Renal cortex interstitium (tissue), 11 donors: Measurements from ENCODE around the gene ENG. TPM values are rescaled to one million over a fixed set of nuclear protein-coding genes. Genes with fewer than 3 reads are reported as not detected.
"Not testable (repeated sequence)": the region's sequence is repeated elsewhere in the genome, so short reads cannot be mapped to it uniquely, and the experiment has no call there.

Experiments
- DNase-seq, 11 donors: peaks; one replicate each; pipeline ENCODE4 v3.0.0-alpha.2; 2013; ENCODE audit warnings: low read depth in 9 of 11, low spot score in 4 of 11; ENCODE audit errors: extremely low read depth in 1 of 11
- polyA plus RNA-seq, 3 donors: library from polyadenylated mRNA; unstranded; fragments of 120-200 nt; gene quantifications; one replicate each; pipeline ENCODE4 v1.2.1, GENCODE V29; 2013; ENCODE audit not compliant: insufficient read length in 3 of 3

Gene ENG
- polyA plus RNA-seq, 3 donors = 75.7 to 92.9 (median 83.7) TPM

DNA sequence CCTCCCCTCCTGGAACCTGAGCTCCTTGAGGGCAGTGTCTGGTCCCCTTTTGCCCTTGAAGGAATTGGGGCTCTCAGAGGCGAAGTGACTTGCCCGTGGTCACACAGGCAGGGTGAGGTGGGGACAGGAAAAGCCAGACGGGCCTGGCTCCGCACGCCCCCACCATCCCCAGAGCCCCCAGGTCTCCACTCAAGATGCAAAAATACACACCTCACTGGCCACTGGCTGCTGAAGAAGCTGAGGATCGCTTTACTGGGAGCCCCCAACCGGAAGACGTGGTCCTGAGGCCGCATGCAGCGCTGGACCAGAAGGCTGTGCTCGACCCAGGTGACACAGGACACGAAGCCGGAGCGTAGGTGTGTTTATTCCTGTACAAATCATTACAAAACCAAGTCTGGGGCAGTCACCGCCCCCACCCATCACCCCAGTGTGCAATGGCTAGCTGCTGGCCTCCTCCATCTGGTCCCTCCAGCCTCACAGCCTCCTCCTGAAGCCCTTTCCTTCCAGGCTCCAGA lies 30.6 kb upstream of the ENG start:
- DNase-seq = no peak

DNA sequence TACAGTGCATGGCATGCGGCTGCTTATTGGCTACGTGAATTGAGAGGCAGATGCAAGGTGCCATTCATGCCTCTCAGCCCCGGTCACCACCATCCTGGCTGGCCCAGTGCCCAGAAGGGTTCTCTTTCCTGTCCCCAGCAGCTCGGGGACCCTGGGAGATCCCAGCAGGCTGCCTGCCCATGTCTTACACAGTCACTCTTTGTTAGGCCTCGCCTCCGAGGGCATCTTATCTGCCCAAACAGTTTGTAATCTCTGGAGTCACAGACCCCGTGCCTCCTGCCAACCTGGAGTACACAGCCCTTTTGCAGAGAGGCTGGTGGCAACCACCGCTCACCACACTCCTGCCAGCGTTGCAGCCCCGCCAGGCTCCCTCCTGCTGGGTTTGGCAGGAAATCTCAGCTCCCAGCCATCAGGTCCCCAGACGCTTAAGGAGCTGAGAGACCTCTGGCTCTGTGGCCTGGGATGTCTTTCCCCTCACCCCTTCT lies 30.0 kb upstream of the ENG start:
- DNase-seq = no peak

DNA sequence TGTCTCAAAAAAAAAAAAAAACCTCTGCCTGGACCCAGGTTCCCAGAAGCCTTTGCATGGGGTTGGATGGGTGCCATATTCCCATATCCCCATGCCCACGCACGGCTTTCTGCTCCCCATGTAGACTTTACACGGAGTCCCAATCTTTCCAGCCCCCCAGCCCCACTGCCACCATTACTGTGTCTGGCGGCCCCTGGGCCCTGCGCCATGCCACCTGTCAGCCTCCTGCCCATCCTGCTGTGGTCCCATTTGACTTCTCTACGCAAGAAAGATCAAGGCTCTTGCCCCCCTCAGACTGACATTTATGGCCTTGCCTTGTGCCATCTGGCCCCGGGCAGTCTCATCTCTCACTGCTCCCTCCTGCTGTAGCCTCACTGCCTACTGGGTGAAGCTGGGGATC lies 29.5 kb upstream of the ENG start:
- no peak for DNase-seq

DNA sequence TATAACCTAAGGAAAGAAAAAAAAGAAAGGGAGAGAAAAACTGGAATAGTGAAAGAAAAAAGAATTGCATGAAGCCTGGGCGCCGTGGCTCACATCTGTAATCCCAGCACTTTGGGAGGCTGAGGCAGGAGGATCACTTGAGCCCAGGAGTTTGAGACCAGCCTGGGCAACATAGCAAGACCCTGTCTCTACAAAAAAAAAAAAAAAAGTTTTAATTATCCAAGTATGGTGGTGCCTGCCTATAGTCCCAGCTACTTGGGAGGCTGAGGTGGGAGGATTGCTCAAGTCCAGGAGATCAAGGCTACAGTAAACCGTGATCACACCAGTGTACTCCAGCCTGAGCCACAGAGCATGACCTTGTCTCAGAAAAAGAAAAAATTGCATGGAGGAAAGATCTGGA lies 27.3 kb upstream of the ENG start:
- not testable (repeated sequence) for DNase-seq

DNA sequence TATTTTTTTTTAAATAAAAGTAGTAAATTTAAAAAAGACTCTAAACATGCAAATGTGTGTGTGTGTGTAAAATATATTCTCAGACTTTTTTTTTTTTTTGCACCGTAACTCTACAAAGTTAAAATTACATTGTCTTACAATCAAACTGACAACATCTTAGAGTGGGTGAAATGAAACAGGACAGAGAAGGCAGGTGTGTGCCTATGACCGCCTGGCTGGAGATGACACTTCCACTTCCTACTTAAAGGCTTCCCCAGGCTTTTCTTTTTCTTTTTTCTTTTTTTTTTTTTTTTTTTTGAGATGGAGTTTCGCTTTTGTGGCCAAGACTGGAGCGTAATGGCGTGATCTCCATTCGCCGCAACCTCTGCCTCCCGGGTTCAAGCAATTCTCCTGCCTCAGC lies 25.7 kb upstream of the ENG start:
- no peak for DNase-seq

DNA sequence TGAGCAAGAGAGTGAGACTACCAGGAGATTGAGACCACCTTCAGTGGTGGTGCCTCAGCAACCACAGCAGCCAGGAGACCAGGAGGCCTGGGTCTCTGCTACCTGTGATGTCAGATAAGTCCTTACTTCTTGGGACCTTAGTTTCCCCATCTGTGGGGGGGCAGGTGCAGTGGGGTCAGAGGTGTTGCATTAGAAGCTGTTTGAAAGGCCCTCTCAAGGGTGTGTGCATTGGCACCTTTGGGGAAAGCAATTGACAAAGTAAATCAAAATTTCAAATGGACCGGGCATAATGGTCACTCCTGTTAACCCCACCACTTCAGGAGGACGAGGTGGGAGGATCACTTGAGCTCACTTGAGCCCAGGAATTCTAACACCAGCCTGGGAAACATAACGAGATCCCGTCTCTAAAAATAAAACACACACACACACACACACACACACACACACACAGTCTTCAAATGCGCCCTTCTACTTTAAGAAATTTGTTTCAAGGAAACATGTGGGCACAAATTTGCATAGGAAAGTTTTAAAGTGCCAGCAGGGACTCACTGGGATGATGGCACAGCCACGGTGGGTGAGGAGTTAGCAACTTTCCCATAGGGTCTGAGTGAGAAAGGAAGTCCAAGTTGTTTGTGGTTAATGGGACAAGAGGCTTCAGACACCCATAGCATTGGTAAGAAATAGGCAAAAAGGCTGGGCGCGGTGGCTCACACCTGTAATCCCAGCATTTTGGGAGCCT lies 24.4 kb upstream of the ENG start:
- DNase-seq = no peak

DNA sequence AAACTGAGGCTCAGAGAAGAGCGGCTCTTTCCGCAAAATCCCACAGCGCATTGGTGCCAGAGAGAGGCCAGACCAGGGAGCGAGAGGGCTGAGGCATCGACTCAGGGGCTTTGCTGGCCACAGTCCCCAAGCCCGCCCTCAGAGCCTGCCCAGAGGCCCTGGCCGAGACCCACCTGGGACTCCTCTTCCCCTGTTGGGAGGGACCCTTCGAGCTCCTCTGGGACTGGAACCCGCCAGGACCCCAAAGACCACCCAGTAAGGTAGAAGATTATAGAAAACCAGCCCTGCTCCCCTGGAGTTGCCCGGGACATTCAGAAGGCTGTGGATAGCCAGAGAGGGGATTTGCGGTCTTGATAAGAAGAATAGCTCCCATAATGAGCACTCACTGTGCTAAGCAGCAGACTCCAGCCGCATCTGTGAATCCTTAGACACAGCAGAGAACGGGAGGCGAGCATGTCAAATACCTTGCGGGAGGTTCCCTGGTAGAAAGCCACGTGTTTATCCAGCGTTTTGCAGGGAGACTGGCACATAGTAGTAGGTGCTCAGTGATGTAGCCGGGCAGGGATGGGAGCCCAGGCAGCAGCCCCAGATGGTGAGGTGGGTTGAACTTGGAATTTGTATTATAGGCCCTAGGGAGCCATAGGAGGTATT lies 23.7 kb upstream of the ENG start:
- no peak for DNase-seq

DNA sequence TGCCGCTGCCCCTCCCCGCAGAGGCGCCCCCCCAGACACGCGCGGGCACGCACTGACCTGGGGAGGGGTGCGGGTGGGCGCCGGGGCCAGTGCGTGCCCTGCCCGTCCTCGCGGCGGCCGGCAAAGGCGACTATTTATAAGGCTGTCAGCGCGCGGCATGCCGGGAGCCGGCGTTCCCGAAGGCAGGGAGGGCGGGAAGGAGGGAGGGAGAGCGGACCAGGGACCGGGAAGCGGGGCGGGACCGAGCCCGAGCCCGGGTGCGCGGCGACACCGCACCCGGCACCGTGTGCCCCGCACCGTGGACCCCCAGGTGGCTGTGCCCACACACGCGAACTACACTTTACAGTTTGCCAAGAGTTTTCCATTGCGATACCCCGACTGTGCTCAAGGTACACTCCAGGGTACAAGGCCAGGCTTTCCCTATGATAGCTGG lies 23.1 kb upstream of the ENG start, which contains the start of gene AK1:
AK1 (minus strand) TSS at position 110 of the 433 bp plus-strand sequence. CDS start 3,058 bp downstream, outside the sequence.
- peak in 3 of 11 donors; percentile 54 to 56 (median 54) for DNase-seq

DNA sequence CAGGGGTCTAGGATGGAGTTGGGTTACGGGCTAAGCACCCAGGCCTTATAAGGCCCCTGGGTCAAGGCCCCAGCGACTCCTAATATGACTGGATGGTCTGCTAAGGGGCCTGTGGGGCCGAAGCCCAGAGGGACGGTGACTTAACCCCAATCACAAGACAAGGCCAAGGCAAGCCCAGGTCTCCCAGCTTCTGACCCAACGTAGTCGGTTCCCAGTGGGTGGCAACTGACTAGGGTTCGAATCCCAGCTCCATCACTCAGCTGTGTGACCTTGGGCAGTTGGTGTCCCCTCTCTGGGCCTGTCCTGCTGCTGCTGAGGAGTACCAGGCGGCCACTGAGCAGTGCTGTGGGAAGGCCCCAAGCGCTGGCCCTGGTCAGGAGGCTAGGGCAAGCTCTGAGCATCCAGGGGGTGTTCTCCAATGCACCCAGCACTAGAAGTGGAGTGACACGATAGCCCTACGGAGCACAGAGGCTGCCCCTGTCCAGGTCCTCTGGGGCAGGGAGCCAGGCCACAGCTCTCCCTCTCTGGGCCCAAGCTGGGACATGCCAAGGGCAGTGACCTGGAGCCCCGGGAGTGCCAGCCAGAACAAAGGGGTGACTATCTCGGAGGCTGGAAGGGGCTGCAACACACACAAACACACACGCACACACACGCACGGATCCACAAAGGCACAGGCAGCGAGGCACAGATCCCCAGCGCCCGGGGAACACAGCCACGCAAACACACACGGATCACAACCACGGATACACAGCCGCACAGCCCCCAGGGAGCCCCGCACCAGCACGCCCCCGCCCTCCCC lies 22.5 kb upstream of the ENG start:
- DNase-seq = no peak

DNA sequence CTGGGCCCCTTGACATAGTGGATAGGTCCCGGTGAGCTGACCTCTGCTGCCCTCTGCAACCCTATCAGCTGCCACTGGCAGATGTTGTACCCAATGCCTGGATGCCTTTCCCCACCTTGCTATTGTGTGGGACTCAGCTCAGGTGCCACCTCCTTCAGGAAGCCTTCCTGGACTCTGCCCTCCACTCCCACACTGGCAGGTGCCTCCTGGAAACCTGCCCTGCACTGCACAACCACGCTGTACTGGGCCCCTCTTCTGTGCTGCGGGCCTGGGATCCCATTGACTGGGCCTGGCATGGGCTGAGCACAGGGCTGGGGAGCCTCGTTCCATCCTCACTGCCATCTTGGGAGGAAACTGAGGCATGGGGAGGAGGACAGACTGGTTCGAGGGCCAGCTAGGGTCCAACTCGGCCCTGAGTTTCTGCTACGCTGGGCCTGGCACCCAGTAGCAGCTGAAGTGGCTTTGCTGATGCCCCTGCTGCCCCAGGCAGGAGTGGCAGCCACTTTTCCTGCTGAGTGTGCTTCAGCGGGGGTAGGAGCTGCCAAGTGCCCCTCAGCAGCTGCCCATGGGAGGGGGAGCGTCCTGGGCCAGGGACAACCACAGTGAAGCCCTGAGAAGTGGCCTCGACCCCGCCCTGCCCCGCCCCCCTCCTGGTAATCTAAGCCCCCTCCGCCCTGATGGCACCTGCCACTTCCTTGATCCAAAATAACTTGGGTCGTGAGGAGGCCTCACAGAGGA lies 21.7 kb upstream of the ENG start:
- no peak for DNase-seq

DNA sequence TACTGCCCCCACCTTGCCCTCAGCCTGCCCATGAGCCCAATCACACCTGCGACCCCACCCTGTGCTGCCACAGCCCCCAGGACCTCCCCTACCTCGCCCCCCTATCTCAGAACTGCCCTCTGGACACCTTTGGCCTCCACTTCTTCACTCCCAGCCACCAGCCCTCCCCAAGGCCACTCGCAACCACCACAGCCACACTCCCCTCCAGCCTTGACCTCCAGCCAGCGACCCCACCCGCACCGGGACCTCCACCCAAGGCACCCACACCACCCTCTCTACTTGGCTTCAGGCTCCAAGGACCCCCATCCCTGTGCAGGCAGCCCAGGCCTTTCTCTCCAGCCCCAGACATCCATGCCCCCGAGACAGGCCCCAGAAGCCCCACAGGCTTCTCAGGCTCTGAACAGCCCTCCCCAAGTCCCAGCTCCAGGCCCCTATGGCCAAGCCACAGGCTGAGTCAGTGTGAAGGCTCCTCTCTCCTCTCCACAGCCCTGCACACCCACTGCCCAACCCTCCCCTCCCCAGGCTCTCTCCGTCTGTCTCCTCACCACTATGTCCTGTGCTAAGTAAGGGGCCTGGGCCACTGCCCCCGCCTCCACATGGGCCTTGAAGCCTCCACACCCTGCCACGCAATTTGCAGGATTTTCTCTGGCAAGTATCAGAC lies 21.0 kb upstream of the ENG start:
- DNase-seq = no peak

DNA sequence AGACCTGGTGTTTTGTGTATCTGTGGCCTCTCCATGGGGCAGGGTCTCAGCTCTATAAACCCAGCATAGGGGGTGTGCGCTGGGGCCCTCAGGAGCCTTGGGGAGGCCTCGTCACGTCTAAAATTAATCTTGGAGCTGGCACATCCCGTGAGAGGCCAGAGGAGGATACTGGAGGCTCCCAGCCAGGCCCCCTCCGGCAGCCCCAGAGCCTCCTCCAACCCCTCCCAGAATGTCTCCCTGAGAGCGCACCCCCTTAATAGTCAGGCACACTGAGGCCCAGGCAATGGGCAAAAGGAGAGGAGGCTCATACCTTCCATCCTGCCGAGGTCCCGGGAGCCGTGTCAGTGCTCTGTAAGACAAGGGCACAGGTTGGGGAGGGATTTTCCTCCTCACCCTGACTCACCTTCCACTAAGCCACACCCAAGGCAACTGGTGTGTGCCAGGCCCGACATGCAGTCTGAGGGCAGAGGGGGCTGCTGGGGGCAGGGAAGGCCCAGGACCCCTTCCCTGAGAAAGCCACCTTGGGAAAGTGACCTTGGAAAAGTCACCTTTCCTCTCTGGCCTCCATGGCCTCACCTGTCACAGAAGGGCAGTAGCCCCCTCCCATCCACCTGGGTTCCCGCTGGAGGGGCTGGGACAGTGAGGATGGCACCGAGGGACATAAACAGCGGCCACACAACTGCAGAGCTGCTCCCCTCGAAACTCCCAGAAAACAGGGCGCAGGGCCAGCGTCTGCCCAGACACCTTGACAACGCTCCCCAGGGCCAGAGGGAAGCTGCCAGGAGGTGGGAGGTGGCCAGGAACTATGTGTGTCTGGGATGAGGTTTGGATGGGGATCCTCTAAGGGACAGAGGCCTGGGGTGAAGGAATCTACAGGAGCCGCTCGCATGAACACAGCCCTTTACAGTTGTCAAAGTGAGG lies 20.1 kb upstream of the ENG start:
- no peak for DNase-seq

DNA sequence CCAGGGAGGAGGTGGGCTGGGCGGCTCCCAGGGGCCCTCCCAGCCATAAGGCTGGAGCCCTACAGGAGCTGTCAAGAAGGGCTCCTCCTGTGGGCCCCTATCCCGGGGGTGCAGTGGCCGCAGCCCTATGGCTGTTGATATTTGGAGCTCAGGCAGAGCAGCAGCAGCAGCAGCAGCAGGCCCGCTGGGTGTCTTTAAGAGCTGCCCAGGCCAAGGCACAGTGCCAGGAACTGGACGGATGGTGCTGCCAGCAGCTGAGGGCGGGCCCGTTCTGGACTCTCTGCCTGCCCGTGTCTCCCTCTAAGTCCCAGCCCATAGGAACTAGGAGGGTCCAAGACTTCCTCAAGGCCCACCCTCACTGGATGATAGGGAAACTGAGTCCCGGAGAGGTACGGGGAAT lies 19.4 kb upstream of the ENG start:
- DNase-seq = no peak

DNA sequence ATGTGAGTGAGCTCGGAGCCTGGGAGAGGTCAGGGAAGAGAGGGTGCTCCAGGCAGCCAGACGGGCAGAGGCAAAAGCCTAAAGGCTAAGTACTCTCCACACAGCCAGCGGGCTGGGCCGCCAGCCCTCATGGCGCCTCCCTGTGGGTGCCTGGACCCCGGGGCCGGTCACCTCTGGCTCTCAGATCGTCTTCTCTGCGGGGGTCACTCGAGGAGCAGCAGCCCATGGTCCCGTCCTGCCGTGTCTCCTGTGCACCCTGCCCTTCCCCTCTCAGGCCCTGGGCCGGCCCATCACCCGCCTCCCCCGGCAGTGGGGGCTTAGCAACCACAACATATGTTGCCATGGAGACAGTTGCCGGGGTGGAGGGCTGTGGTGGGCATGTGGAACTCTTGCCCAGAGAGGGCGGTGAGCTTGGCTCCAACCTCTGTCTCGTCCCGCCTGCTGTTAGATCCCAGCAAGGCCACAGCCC lies 18.8 kb upstream of the ENG start:
- DNase-seq = no peak

DNA sequence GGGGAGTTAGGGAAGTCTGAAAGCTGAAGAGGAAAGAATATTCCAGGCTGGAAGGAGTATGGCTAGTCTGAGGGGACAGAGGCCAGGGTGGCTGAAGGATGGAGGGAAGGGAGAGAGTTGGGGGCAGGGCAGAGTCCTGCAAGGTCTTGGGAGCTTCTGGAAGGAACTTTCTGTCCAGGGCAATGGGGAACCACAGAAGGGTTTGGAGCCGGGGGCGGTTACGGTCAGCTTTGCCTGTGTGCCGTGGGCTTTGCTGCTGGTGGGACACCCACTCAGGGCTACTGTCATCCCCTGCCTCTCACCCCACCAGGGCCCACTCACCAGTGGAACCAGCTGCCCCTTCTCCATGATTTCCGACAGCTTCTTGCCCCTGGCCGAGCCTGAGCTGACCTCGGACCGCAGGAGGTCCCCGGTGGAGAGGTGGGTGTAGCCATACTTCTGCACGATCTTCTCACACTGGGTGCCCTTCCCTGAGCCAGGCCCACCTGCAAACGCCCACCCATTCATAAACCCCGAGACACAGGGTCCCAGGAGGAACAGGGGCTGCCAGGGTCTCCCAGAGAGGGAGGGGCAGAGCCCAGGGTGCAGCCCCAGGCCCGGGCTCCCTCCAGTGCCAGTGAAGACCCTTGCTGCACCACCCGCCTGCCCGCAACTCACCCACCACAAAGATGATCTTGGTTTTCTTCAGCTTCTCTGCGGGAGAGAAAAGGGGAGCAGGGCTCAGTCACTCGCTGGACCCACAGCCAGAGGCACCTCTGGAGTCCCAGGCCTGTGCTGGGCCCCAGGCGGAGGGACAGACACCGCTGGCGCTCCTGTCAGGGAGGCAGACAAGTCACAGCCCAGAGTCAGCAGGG lies 18.1 kb upstream of the ENG start:
- no peak for DNase-seq

DNA sequence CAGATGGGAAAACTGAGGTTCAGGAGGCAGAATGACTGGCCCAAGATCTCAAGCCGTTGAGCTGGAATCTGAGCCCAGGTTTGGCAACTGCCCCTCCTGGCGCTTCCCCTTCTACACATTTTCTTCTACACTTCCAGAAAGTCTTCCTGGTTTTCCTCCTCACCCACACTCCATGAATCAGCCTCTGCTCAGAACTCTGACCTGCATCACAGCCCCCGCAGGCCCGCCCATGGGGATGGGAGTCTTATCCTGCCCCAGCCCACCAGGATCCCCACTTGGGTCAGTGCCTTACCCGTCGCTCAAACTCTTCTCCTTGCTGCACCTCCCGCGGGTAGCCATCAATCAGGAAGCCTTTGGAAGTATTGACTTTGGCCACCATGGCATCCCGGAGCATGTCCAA lies 17.1 kb upstream of the ENG start:
- no peak for DNase-seq
